ENCODE results near the gene PLD1.
"Not testable (repeated sequence)": the region's sequence is repeated elsewhere in the genome, so short reads cannot be mapped to it uniquely, and the experiment has no call there.

Gene PLD1

GRCh38 chr3:171815973-171816595, 5.8 kb upstream of the PLD1 start:
- DNase-seq: no peak

GRCh38 chr3:171814662-171815061, 4.4 kb upstream of the PLD1 start:
- not testable (repeated sequence) for DNase-seq

- no peak for DNase-seq
Measured at GRCh38 chr3:171813897-171814460, 3.7 kb upstream of the PLD1 start.

GRCh38 chr3:171813278-171813896, 3.1 kb upstream of the PLD1 start:
- no peak for DNase-seq

GRCh38 chr3:171812811-171813210, 2.5 kb upstream of the PLD1 start:
- DNase-seq: no peak

GRCh38 chr3:171811913-171812335, 1.6 kb upstream of the PLD1 start:
- DNase-seq: no peak

- DNase-seq: no peak
Measured at GRCh38 chr3:171811295-171811912, 1.1 kb upstream of the PLD1 start.

GRCh38 chr3:171810629-171811294, 479 bp upstream of the PLD1 start:
- no peak for DNase-seq

GRCh38 chr3:171809611-171809860, 747 bp downstream of the PLD1 start:
- no peak for DNase-seq

- no peak for DNase-seq
Measured at GRCh38 chr3:171807806-171808205, 2.5 kb downstream of the PLD1 start.

GRCh38 chr3:171807129-171807675, 3.1 kb downstream of the PLD1 start:
- no peak for DNase-seq

- no peak for DNase-seq
Measured at GRCh38 chr3:171806200-171807128, 3.8 kb downstream of the PLD1 start.

- DNase-seq: no peak
Measured at GRCh38 chr3:171805687-171806086, 4.6 kb downstream of the PLD1 start.

GRCh38 chr3:171804618-171805389, 5.5 kb downstream of the PLD1 start:
- DNase-seq: no peak

GRCh38 chr3:171803044-171803443, 7.2 kb downstream of the PLD1 start:
- no peak for DNase-seq

GRCh38 chr3:171802590-171802956, 7.7 kb downstream of the PLD1 start:
- no peak for DNase-seq

- DNase-seq: no peak
Measured at GRCh38 chr3:171801738-171802589, 8.3 kb downstream of the PLD1 start.

- DNase-seq: no peak
Measured at GRCh38 chr3:171799501-171799900, 10.8 kb downstream of the PLD1 start.

- no peak for DNase-seq
Measured at GRCh38 chr3:171797873-171798272, 12.4 kb downstream of the PLD1 start.

- no peak for DNase-seq
Measured at GRCh38 chr3:171797265-171797679, 13.0 kb downstream of the PLD1 start.
